GM19397 (cell line): ENCODE results near the gene PRDM5.

Experiments
- ATAC-seq: cut with Tn5 transposase; IDR thresholded peaks from one replicate; pipeline ENCODE4 v1.9.1; 2021; ENCODE audit warnings: mild to moderate bottlenecking, moderate library complexity; ENCODE audit not compliant: unreplicated experiment

The PRDM5 gene

DNA sequence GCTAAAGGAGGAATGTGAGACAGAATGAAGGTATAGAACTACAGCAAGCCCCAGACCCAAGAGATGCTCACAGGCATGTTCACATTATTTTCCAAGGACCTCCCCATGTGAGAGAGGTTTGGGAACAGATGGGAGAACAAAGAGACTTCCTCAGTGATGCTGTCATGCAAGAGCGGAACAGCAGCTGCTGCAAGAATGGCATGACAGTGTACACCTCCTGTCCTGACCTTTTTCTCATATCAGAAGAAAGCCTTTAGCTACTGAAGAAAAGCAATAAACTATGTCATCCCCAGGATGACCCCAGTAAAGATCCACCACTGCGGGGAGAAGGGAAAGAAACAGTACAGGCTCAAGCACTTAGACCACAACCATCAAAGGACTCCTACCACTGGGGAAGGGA is 7.2 kb downstream of the PRDM5 start:
- ATAC-seq, result no peak

DNA sequence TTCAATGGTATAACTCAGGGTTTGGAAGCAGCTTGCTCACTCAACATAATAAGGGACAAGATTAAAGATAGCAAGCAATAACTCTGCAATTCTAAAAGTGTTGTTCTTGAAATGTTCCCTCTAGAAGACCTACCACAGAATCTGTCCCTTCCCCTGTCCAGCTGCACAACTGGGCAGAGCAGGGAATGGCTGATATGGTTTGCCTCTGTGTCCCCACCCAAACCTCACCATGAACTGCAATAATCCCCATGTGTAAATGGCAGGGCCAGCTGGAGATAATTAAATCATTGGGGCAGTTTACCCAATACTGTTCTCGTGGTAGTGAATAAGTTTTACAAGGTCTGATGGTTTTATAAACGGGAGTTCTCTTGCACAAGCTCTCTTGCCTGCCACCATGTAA is 19.1 kb downstream of the PRDM5 start:
- no peak for ATAC-seq

DNA sequence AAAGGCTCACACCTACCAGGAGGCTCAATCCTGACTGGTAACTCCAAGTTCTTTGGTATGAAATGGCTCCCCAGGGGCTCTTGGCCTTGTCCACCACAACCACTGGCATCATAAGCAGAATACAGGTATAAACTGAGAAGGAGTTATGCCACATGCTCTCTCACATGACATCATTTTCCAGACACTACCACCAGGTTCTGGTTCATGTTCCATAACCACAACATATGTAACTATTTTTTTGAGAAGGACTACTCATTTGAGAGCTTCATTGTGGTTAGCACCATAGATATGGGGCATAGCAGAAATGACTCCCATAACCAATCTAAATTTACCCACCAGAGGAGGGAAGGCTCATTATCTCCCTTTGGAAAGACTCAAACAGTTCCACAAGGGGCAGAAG is 19.6 kb downstream of the PRDM5 start:
- ATAC-seq, result no peak

- no peak for ATAC-seq
These were observed 20.8 kb downstream of the PRDM5 start for GRCh38 chr4:120901731-120902130.

- ATAC-seq, result no peak
These were observed 24.4 kb downstream of the PRDM5 start for GRCh38 chr4:120897981-120898719.

- no peak for ATAC-seq
These were observed 27.0 kb downstream of the PRDM5 start for GRCh38 chr4:120895554-120895953.

GRCh38 chr4:120893314-120893713 is 29.2 kb downstream of the PRDM5 start:
- no peak for ATAC-seq

GRCh38 chr4:120886191-120886590 is 36.3 kb downstream of the PRDM5 start:
- no peak for ATAC-seq

GRCh38 chr4:120881846-120882245 is 40.7 kb downstream of the PRDM5 start:
- no peak for ATAC-seq

DNA sequence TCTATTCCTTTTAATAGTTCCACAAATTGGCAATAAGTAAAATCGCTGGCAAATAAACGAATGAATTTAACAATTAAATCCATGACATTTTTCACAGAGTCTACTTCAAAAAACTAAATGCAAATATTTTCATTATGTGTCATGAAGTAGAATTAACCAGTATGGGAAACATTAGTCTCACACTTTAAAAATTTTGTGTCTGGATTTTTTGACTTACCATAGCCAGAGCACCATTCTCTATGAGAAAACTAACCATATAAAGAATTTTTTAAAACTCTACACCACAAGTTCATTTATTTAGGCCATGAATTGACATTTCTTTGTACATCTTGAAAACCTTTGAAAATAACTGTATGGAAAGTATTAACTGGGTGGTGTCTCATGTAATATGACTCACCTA is 41.2 kb downstream of the PRDM5 start:
- ATAC-seq, result no peak

DNA sequence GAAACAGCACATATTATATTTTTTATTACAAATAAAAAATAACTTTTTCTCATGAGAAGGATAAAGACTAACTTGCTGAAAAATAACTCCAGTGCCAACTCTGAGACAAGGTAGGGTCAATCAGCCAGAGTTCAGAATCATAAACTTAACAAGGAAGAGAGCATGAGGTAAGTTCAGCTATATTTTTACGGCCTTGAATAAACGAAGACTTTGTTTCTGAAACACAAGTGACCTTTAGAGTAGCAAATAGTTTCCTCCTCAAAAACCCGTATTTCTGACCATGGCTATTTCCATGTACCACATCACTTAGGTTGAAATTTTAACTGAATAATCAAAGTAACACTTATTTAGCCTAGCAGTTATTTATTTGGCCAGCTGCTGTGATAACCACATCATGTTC is 45.5 kb downstream of the PRDM5 start:
- ATAC-seq, result no peak

- no peak for ATAC-seq
These were observed 47.4 kb downstream of the PRDM5 start for GRCh38 chr4:120874792-120875774.

DNA sequence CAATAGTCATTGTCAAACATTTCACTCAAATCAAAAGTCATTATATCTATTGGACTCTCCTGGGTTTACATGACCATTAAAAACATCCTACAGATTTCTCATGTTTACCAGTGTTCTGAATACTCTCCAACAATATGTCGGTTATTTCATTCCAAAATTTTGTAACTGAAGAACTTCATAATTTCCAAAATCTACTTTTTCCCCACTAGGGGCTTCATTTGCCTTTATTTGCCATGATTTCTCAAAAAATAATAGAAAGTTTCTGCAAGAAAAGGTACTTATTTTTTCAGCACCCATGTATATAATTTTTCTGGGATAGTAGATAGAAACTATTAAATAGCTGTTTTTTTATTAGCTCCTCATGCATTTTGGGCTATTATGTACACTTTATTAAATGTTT is 49.0 kb downstream of the PRDM5 start:
- ATAC-seq, result no peak

- ATAC-seq, result no peak
These were observed 51.4 kb downstream of the PRDM5 start for GRCh38 chr4:120871173-120871572.

- ATAC-seq, result no peak
These were observed 52.2 kb downstream of the PRDM5 start for GRCh38 chr4:120870279-120870673.

- ATAC-seq, result no peak
These were observed 52.8 kb downstream of the PRDM5 start for GRCh38 chr4:120869613-120870278.

DNA sequence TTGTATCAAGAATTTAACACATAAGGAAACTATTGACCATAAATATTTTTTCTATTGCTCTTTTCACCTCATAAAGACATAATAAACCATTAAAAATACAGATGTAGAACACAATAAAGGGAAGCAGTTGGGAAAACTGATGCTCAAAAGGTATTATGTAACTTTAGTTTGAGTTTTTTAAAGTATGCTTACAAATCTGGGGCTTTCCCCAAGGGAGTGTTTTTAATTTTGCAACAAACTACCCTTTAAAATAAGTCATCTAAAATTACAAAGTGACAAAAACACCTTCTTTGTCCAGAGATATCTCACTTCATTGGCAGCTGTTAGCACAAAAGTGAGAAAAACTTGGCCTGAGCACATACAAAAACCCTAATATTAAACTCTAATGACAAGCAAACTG is 55.0 kb downstream of the PRDM5 start:
- no peak for ATAC-seq

DNA sequence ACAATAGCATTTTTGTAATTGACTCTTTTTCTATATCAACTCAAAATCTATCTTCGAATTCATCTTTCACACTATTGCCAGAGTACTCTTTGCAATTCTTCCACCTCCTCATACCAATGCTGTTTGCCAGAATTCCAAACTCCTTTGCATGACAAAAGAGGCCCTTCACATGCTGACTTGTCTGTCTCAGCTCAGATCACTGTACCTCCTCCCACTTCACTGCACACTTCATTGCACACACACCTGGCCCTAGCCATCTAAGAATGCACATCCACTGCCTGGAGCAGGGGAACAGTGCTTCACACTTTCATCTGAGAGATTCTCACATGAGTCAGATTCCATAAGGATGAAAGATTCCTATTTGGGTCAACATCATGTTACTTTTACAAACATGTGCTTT is 56.5 kb downstream of the PRDM5 start:
- ATAC-seq, result peak; percentile 62

DNA sequence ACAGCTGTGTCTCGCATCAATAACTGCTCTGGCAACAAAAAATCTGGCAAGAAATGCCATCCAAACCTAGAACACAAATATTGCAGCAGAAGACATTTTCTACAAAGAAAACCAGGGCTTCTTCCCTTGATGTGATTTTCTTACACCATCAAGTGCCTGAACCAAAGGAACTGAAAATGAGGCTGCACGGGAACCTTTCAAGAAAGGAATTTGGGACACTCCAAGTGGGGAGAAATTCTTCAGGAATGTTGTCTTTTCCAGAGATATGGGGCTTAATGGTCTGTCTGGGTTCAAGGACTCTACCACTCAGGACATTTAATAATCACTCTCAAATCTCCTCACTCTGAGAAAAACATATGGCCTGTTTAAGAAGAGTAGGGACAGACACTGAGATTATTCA is 57.6 kb downstream of the PRDM5 start:
- ATAC-seq, result no peak

DNA sequence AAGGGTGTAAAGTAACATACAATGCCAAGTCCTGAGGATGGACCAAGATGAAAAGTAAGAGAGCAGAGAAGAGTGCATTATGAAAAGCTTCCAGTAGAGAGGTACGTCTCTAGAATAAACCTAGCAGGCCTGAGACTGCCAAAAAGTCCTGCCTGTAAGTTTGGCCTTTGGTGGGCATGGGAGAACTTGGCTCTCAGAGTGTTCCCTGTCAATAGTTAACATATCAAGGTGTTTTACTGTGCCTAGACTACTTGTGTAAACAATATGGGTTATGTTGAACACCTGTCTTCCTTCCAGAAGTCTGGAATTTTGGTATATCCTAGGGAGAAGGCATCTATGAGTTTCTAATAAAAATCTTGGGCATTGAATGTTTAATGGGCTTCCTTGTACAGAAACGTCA is 60.1 kb downstream of the PRDM5 start:
- ATAC-seq, result no peak

- no peak for ATAC-seq
These were observed 60.7 kb downstream of the PRDM5 start for GRCh38 chr4:120861852-120862251.

DNA sequence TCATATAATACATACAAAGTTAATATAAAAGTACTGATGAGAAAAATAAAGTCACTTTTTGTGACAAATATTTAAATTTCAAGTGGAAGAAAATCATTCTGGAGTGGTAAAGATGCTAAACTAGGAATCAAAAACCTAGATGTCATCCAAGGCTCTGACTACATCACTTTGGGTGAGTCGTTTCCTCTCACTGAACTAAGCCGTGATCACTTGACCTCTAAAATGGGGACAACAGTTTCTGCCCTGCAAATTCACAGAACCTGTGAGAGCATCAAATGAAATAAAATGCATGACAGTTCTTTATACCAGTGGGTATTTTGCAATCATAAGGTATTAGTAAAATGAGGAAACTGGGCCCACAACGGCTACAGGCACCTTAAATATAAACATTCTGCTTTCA is 63.8 kb downstream of the PRDM5 start:
- ATAC-seq, result no peak
